NCI-H2107 treated with DMSO at 0.1 percent for 48 hours (cell line): ENCODE results near the gene AFG1L.
"Not testable (repeated sequence)": the region's sequence is repeated elsewhere in the genome, so short reads cannot be mapped to it uniquely, and the experiment has no call there.

Experiments used
- DNase-seq: peaks from one replicate; lab custom pipeline; 2025; ENCODE audit not compliant: unreplicated experiment; lab: John Stamatoyannopoulos, UW

The AFG1L gene

DNA sequence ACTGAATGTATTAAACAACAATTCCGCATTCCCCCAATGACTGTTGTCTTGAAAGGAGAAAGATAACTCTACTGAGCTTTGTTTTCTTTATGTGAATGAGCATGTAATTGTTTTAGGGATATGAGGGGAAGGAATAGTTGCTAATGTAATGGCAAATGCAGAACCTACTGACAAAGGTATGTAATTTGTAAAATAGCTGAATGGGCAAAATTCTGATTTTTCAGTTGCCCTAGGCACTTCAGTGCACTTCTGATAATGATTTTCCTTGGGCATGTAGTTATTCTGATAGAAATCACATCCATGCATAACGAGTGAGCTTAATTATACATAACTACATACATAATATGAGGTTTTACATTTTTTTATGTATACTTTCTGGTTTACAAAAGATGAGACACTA lies 212.5 kb downstream of the AFG1L start:
- DNase-seq, result no peak

GRCh38 chr6:108510461-108511319 lies 215.8 kb downstream of the AFG1L start:
- no peak for DNase-seq

DNA sequence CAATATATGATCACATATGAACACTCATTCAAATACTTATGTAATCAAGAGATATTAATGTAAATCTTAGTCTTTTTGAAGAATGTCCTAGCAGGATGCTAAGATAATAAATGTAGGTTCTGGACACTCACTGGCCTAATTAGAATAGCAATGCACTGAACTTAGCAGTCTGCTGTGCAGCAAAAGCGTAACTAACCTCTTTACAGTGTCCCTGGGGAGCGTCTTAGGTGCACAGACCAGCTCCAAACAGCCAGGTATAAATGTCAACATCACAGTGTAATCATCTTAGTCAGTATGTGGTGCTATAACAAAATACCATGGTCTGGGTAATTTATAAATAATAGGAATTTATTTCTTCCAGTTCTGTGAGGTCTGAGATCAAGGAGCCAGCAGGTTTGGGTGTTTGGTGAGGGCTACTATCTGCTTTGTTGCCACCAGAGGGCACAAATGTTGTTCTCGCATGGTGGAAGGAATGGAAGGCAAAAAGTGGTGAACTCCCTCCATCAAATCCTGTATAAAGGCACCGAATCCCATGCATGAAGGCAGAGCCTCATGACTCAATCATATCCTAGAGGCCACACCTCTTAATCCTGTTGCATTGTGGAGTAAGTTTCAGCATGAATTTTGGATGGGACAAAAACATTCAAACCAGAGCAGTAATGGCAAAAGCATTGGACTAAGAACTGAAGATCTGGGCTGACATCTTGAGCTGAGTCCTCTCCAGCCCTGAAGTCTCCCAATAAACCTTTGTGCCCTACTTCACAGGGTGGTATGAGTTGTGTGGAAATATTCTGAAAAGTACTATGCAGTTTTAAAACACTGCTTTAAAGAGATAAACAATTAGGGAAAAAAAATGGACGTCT lies 224.1 kb downstream of the AFG1L start:
- no peak for DNase-seq

GRCh38 chr6:108521616-108522107 lies 226.8 kb downstream of the AFG1L start:
- DNase-seq, result no peak

GRCh38 chr6:108523697-108524096 lies 228.8 kb downstream of the AFG1L start:
- DNase-seq, result no peak

DNA sequence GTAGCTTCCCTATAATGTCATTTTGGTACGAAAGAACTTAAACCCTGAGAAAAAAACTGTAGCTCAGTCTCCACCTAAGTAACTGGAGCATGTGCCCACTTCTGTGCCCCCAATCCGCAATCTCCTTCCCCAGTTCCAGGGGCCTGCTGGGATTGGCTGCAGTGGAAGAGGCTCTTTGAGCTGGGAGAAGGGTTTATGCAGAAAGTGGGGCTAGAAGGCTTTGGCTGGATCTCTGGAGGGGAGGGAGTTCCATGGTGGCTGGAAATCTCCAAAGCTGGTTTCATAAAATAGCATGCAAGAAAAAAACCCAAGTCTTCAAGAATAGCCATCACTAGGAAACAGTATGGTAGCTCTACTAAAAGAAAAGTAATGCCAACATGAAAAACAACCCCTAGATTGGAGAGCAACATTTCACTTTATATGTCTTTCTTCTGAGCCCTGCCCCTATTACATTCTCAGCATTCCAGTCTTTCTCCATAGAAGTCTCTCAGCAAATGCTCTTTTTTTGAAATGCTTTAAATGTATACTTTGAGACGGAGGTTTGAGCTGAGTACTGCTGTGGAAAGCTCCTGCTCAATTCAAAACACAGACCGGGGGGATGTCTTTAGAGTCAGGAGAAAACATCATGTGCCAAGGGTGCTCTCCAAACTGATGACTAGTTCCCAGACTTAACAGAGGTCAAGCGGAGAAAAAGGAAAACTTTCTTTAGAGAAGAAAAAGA lies 229.8 kb downstream of the AFG1L start:
- DNase-seq, result no peak

DNA sequence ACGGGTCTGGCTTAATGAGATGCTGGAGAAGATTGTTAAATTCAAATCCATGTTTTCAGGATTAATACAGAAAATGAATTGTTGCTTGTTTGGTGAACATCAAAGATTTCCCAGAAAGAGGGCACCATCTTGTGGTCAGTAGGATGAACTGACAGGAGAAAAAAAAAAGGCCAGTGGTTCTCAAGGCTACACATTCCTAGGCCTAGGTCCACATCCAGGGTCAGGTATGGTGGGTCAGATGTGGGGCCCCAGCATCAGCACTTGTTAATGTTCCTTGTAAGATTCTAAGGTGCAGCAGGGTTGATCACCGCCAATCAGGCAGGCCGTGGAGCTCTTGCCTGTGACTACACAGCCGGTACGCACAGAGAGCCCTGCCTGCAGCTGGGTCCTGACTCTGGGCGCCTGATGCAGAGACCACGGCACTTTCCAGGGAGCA lies 231.9 kb downstream of the AFG1L start:
- DNase-seq, result peak; percentile 77

DNA sequence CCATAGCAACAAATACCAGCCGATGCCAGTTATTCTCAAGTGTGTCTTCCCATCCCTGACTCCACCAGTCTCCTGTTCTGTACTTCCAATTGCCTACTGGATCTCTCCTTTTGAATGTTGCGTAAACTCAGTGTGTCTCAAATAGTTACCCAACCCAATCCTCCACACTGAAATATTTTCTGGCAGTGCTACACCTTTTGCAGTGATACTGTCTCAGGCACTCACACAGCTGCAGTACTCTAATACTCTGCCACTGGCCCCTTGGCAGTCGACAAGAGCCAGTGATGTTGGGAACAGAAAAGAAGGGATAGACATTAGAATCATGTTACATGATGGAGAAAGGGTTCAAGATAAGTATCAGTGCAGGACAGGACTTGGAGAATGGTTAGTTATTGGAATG lies 234.0 kb downstream of the AFG1L start:
- no peak for DNase-seq

DNA sequence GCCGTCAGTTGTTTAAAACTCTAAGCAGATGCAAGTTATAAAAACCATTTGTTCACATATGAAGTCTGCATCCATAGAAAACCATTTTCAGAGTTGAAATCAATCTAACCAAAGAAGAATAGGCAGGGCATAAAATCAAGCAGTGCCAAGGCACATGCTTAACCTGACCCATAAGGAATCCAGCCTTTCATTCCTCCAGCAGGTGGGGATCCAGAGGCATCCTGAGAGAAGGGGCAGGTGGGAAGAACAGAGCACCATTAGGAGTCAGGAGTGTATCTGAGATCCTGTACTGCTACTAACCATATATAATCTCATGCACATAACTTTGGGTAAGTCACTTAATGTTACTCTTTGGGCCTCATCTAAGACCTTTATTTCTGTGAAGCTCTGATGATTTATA lies 236.5 kb downstream of the AFG1L start:
- DNase-seq, result no peak

DNA sequence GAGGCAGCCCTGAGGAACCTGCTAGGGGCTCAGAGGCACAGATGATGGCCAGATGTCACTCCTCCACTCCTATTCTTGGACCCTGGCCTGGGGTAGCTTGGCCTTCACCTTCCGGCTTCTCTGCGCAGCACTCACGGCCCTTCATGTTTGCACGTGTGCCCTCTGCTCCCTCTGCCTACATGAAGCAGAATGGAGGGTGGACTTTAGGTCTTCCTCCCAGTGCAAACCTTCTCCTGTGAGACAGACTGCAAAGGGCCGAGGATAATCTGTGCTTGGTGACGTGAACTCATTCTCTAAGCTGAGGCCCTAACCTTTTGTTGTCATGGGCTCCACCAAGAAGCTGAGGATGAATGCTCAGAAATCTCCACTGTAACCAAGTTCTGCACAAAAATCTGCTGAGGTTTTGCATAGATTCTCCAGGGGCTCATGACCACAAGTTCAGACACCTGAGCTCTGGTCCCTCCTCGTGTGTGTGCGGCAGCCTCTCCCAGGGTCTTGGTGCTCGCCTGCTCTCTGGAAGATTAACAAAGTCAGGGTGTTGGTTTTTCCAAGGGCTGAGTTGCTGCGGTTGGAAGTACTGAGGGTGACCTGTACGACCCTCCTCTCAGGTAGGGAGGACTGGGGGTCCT lies 240.4 kb downstream of the AFG1L start:
- DNase-seq, result no peak

GRCh38 chr6:108535920-108536535 lies 241.2 kb downstream of the AFG1L start:
- not testable (repeated sequence) for DNase-seq

- DNase-seq, result peak; percentile 94
Observed at GRCh38 chr6:108541843-108542759, 247.2 kb downstream of the AFG1L start.

DNA sequence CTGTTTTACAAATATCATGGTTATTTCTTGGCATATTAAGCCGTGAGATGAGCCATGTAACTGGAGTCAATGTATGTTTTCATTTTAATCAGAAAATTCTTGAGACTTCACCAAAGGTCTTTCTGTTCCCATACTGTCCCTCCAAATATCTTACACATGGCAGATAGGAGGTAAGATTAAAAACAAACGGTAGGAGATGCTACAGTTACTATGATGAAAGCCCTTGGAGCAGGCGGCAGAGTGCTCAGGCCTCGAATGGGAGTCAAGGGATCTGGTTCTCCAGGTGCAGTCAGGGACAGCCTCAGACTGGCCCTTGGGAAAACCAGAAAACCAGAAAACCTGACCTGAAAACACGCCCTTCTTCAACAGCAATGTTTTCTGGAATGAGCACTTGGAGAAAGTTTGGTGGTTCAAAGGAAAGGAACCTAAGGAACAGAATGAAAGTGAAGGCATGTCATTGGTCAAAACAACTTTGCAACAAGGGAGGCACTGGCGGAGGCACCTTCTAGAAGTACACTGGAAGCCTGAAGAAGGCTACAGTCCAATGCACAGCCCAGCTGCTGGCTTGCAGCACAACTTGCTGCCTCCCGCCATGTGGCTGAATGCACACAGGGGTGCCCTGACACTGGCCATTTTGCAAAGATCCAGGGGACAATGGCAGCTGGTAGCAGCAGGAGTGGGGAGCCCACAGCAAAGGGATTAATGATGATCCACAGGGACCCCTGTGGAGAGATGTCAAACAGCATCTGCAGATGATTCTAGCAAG lies 248.5 kb downstream of the AFG1L start:
- no peak for DNase-seq

DNA sequence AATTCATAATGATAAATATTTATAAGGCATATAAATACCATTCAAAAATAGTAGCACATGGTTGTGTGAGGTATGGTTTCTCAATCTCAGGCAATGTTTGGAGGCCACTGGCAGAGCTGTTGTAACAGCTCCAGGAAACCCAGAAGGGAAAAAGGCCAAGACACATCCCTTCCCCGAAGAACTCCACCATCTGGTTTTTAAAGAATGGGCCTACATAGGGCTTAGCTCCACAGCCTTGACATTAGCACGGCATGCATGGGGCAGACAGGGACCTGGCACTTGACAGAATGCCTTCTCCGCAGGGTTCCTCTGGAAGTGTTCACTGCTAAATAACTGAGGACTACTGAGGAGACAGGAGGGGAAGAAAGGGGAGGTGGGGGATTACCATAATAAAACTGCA lies 249.8 kb downstream of the AFG1L start:
- DNase-seq, result no peak

- no peak for DNase-seq
Observed at GRCh38 chr6:108546079-108547049, 251.5 kb downstream of the AFG1L start.

- DNase-seq, result no peak
Observed at GRCh38 chr6:108549241-108549640, 254.4 kb downstream of the AFG1L start.

DNA sequence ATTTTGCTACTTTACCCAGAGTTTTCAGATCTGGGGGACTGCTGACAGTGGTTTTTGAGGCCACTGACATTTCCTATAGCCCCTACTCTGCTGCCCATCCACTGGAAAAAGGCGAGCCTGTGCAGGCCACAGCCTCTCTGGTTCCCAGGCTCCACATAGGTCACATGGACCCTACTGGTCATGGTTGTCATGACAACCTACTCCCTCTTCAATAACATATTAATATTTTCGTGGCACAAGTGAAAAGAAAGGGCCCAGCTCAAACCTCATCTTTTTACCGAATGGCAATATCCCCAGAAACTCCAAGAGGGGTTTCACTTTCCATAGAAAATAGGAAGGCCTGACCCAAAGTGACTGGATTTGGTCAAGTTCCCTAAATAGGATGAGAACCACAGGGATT lies 254.9 kb downstream of the AFG1L start:
- DNase-seq, result no peak
